ENCODE results near the gene MOB3B. TPM values are rescaled to one million over a fixed set of nuclear protein-coding genes. Genes with fewer than 3 reads are reported as not detected.

Gene MOB3B
- total and polyA plus RNA-seq, 2 donors (not counting 1 experiment from before 2014, with no cell fraction given) = under 0.01 to 0.15 TPM

DNA sequence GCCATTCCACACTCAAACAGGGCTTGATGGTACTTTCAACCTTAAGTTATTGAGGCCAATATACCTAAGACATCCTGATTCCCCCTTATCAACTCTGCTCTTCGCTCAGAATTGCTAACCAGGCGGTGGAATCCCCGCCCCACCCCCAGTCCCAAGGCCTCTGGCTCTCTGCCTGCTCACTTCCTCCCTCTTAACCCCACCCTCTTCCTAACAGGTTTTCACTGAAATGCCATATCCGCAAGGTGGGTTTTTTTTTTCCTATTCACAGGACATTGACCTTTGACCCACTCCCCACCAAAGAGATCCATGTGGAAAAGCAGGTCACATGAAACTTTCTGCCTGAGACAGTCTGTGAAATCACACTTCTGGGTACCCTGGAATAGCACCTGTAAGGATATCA is 72.2 kb downstream of the MOB3B start:
- Histone ChIP-seq H2AFZ (ENCODE audit: low read length) (no peak overlapping the region), H3K9ac (ENCODE audit: insufficient read depth, low read length) (no peak overlapping the region), H3K4me3 (replicated peaks in 1 of 4; ENCODE audit: control extremely low read depth in 1 of 4, insufficient read depth in 1 of 4, low read depth in 3 of 4, low read length in 4 of 4) (no peak overlapping the region), H3K79me2 (ENCODE audit: control insufficient read depth, insufficient read depth, low read length) (no peaks in the 10 kb centered on the region), H3K36me3 (ENCODE audit: control insufficient read depth, insufficient read depth, low read length) (no peaks in the 10 kb centered on the region), H3K27me3 (ENCODE audit: control insufficient read depth, insufficient read depth, low read length) (no peaks in the 10 kb centered on the region), H4K20me1 (ENCODE audit: control insufficient read depth, extremely low read depth, insufficient read depth, low read length) (no peaks in the 10 kb centered on the region), H3K27ac (ENCODE audit: insufficient read depth, low read length) (no peak overlapping the region), H3K4me1 (ENCODE audit: control insufficient read depth, extremely low read depth, insufficient read depth, low read length) (no peaks in the 10 kb centered on the region), H3K4me2 (ENCODE audit: extremely low read depth, insufficient read depth, low read length) (no peak overlapping the region), H3K9me3 (ENCODE audit: control insufficient read depth, insufficient read depth, low read depth, low read length) (no peaks in the 10 kb centered on the region)
- DNase-seq (ENCODE audit: low read depth in 2 of 2) = no peak
- no peak for TF ChIP-seq EZH2 (IDR thresholded peaks at IDR 0.05; ENCODE audit: low read length, missing control alignments)

- Histone ChIP-seq H3K9ac (ENCODE audit: insufficient read depth, low read length) (no peak overlapping the region), H4K20me1 (ENCODE audit: control insufficient read depth, extremely low read depth, insufficient read depth, low read length) (no peaks in the 10 kb centered on the region), H3K9me3 (ENCODE audit: control insufficient read depth, insufficient read depth, low read depth, low read length) (no peaks in the 10 kb centered on the region), H3K79me2 (ENCODE audit: control insufficient read depth, insufficient read depth, low read length) (no peaks in the 10 kb centered on the region), H3K4me1 (ENCODE audit: control insufficient read depth, extremely low read depth, insufficient read depth, low read length) (no peaks in the 10 kb centered on the region), H3K4me3 (replicated peaks in 1 of 4; ENCODE audit: control extremely low read depth in 1 of 4, insufficient read depth in 1 of 4, low read depth in 3 of 4, low read length in 4 of 4) (no peak overlapping the region), H3K27ac (ENCODE audit: insufficient read depth, low read length) (no peak overlapping the region), H3K27me3 (ENCODE audit: control insufficient read depth, insufficient read depth, low read length) (no peaks in the 10 kb centered on the region), H3K4me2 (ENCODE audit: extremely low read depth, insufficient read depth, low read length) (no peak overlapping the region), H2AFZ (ENCODE audit: low read length) (no peak overlapping the region), H3K36me3 (ENCODE audit: control insufficient read depth, insufficient read depth, low read length) (no peaks in the 10 kb centered on the region)
- no peak for DNase-seq (ENCODE audit: low read depth in 2 of 2)
- TF ChIP-seq, protein P1, sequence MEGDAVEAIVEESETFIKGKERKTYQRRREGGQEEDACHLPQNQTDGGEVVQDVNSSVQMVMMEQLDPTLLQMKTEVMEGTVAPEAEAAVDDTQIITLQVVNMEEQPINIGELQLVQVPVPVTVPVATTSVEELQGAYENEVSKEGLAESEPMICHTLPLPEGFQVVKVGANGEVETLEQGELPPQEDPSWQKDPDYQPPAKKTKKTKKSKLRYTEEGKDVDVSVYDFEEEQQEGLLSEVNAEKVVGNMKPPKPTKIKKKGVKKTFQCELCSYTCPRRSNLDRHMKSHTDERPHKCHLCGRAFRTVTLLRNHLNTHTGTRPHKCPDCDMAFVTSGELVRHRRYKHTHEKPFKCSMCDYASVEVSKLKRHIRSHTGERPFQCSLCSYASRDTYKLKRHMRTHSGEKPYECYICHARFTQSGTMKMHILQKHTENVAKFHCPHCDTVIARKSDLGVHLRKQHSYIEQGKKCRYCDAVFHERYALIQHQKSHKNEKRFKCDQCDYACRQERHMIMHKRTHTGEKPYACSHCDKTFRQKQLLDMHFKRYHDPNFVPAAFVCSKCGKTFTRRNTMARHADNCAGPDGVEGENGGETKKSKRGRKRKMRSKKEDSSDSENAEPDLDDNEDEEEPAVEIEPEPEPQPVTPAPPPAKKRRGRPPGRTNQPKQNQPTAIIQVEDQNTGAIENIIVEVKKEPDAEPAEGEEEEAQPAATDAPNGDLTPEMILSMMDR (conservative IDR thresholded peaks at IDR 0.05 in 1 of 2, IDR thresholded peaks at IDR 0.05 in 1 of 2; ENCODE audit: low read depth in 1 of 2, low read length in 2 of 2) = no peak
- TF ChIP-seq EZH2 (IDR thresholded peaks at IDR 0.05; ENCODE audit: low read length, missing control alignments) = no peak
Measured at GRCh38 chr9:27453860-27454553, 75.6 kb downstream of the MOB3B start.

GRCh38 chr9:27451207-27451797 is 78.3 kb downstream of the MOB3B start:
- Histone ChIP-seq H3K4me3 (replicated peaks in 1 of 4; ENCODE audit: control extremely low read depth in 1 of 4, insufficient read depth in 1 of 4, low read depth in 3 of 4, low read length in 4 of 4) (no peak overlapping the region), H2AFZ (ENCODE audit: low read length) (no peak overlapping the region), H4K20me1 (ENCODE audit: control insufficient read depth, extremely low read depth, insufficient read depth, low read length) (no peaks in the 10 kb centered on the region), H3K79me2 (ENCODE audit: control insufficient read depth, insufficient read depth, low read length) (no peaks in the 10 kb centered on the region), H3K36me3 (ENCODE audit: control insufficient read depth, insufficient read depth, low read length) (no peaks in the 10 kb centered on the region), H3K9ac (ENCODE audit: insufficient read depth, low read length) (no peak overlapping the region), H3K9me3 (ENCODE audit: control insufficient read depth, insufficient read depth, low read depth, low read length) (no peaks in the 10 kb centered on the region), H3K4me1 (ENCODE audit: control insufficient read depth, extremely low read depth, insufficient read depth, low read length) (no peaks in the 10 kb centered on the region), H3K27me3 (ENCODE audit: control insufficient read depth, insufficient read depth, low read length) (no peaks in the 10 kb centered on the region), H3K4me2 (ENCODE audit: extremely low read depth, insufficient read depth, low read length) (no peak overlapping the region), H3K27ac (ENCODE audit: insufficient read depth, low read length) (no peak overlapping the region)
- TF ChIP-seq EZH2 (IDR thresholded peaks at IDR 0.05; ENCODE audit: low read length, missing control alignments) = no peak
- TF ChIP-seq, protein P1 (conservative IDR thresholded peaks at IDR 0.05 in 1 of 2, IDR thresholded peaks at IDR 0.05 in 1 of 2; ENCODE audit: low read depth in 1 of 2, low read length in 2 of 2) = no peak
- DNase-seq (ENCODE audit: low read depth in 2 of 2) = no peak
